Measurements from ENCODE around the gene DUSP3. TPM values are rescaled to one million over a fixed set of nuclear protein-coding genes. Genes with fewer than 3 reads are reported as not detected.

Gene DUSP3
- polyA plus RNA-seq, 1 experiment: 27.9 TPM

DNA sequence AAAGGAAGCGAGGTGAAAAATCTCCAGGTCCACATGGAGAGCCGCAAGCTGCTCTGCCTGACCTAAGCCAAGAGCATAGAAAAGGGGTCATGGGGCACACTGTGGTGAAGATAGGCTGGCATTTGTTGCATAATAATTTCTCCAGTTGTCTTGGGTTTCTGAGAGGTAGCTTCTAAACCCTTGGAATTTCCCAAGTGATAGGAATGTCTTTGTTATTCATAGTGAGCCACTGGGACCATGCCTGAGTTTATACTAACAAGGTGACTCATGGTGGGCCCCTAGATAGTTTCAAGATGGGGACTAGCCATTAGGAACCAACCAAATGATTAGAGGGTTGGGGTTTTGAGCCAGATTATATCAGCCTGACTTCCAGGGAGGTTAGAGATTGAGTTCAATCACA is 45.8 kb downstream of the DUSP3 start:
- CTCF ChIA-PET: interaction anchor here (0.6 to 1.0 kb wide), 3 partner anchors 23 to 46 kb away, joined by 3 to 4 read pairs (median 4); partner anchors contain the start of gene DUSP3
- Histone ChIP-seq H3K4me3 (ENCODE audit: low read depth, low read length) (no peak overlapping the region), H3K27me3 (ENCODE audit: control insufficient read depth, insufficient read depth, low read length) (no peaks in the 10 kb centered on the region), H3K36me3 (ENCODE audit: control insufficient read depth, insufficient read depth, low read length) (no peaks in the 10 kb centered on the region)
- POLR2A ChIA-PET: no interaction called here
- TF ChIP-seq, protein P1, sequence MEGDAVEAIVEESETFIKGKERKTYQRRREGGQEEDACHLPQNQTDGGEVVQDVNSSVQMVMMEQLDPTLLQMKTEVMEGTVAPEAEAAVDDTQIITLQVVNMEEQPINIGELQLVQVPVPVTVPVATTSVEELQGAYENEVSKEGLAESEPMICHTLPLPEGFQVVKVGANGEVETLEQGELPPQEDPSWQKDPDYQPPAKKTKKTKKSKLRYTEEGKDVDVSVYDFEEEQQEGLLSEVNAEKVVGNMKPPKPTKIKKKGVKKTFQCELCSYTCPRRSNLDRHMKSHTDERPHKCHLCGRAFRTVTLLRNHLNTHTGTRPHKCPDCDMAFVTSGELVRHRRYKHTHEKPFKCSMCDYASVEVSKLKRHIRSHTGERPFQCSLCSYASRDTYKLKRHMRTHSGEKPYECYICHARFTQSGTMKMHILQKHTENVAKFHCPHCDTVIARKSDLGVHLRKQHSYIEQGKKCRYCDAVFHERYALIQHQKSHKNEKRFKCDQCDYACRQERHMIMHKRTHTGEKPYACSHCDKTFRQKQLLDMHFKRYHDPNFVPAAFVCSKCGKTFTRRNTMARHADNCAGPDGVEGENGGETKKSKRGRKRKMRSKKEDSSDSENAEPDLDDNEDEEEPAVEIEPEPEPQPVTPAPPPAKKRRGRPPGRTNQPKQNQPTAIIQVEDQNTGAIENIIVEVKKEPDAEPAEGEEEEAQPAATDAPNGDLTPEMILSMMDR (IDR thresholded peaks at IDR 0.05; ENCODE audit: insufficient read depth, low read depth, low read length): no peak
- DNase-seq (ENCODE audit: low read depth): no peak

DNA sequence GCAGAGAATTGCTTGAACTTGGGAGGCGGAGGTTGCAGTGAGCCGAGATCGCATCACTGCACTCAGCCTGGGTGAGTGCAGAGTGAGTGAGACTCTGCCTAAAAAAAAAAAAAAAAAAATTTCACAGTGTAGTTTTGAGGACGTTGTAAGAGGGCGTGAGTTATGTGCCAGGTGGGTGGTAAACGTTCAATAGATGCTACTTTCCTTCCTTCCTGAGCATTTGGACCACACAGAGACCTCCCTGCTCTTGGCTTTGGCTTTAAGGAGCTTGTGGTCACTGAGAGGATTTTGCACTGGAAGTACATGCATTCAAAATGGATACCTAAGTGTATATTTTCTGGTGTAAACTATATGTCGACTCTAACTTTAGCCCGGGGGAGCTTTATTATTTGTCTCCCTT is 50.7 kb downstream of the DUSP3 start:
- TF ChIP-seq, protein P1 (IDR thresholded peaks at IDR 0.05; ENCODE audit: insufficient read depth, low read depth, low read length): no peak
- no peak for DNase-seq (ENCODE audit: low read depth)
- no peaks in the 10 kb centered on the region for H3K36me3 ChIP-seq (ENCODE audit: control insufficient read depth, insufficient read depth, low read length)
- CTCF ChIA-PET: interaction anchor here (1.5 kb wide), 1 partner anchor 33 kb away, joined by 3 read pairs; no protein-coding TSS in a partner anchor
- no peaks in the 10 kb centered on the region for H3K27me3 ChIP-seq (ENCODE audit: control insufficient read depth, insufficient read depth, low read length)
- H3K4me3 ChIP-seq (ENCODE audit: low read depth, low read length): no peak overlapping the region
- POLR2A ChIA-PET: no interaction called here

DNA sequence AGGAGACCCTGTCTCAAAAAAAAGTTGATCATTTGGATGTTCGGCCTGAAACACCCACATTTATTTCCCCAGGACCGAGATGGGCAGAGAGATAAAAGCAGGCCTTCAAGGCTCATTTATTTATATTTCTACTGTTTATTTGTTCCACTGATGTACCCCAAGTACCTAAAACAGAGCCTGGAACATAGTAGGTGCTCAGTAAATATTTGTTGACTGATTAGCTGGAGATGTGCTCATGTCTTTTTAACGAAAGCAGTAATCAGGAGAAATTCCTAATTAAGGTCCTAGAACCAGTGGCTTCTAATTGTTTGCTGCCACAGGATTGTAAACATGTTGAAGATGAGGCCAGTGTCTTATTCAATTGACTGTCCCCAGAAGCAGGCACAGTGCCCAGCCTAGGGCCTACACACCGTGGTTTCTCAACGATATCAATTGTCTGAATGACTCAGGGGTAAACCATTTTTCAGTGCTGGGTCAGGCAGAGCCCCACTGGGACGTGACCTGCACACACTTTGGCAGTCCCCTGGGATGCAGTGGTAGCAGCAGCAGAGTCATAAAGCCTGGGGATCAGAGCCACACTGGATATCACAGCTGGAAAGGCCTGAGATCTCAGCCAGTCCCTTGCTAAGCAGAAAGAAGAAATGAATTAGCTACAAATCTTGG is 54.9 kb downstream of the DUSP3 start:
- ChIA-PET CTCF (interaction anchor here (1.1 to 2.7 kb wide), 3 partner anchors 10 to 124 kb away, joined by 3 to 13 read pairs (median 4); partner anchors contain the start of gene CD300LG), POLR2A (no interaction called here)
- DNase-seq (ENCODE audit: low read depth): no peak
- TF ChIP-seq, protein P1 (IDR thresholded peaks at IDR 0.05; ENCODE audit: insufficient read depth, low read depth, low read length): no peak
- Histone ChIP-seq H3K27me3 (ENCODE audit: control insufficient read depth, insufficient read depth, low read length) (no peaks in the 10 kb centered on the region), H3K36me3 (ENCODE audit: control insufficient read depth, insufficient read depth, low read length) (no peaks in the 10 kb centered on the region), H3K4me3 (ENCODE audit: low read depth, low read length) (no peak overlapping the region)

DNA sequence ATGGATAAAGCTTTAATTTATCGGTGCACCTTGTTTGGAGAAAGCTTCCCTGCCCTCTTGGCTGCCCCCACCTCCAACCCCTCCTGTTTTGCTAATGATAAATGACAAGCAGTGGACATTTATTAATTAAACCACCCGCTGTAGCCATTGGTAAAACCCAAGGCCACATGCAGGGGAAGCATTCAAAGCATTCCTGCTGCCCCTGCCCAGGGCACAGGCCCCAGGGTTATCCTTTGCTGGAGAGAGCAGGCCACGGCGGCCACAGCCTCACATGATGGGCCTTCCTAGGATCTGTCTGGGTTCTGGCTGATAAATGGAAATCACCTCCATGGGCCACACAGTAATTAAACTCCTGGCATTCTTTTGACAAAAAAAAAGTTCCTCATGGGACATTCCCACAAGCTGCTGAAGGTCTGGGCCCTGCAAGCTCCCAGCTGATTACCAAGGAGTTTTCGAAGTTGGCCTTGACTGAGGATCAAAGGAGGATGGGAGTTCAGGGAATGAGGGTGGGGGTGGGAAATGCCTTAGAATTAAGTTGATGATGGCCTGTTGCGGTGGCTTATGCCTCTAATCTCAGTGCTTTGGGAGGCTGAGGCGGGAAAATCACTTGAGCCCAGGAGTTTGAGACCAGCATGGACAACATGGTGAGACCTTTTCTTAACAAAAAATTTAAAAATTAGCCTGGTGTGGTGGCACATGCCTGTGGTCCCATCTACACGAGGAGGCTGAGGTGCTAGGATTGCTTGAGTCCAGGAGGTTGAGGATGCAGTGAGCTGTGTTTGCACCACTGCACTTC is 55.7 kb downstream of the DUSP3 start:
- TF ChIP-seq, protein P1 (IDR thresholded peaks at IDR 0.05; ENCODE audit: insufficient read depth, low read depth, low read length): no peak
- ChIA-PET POLR2A (no interaction called here), CTCF (interaction anchor here (1.1 to 2.7 kb wide), 3 partner anchors 11 to 124 kb away, joined by 3 to 13 read pairs (median 4); partner anchors contain the start of gene CD300LG)
- Histone ChIP-seq H3K27me3 (ENCODE audit: control insufficient read depth, insufficient read depth, low read length) (no peaks in the 10 kb centered on the region), H3K36me3 (ENCODE audit: control insufficient read depth, insufficient read depth, low read length) (no peaks in the 10 kb centered on the region), H3K4me3 (ENCODE audit: low read depth, low read length) (no peak overlapping the region)
- DNase-seq (ENCODE audit: low read depth): no peak

DNA sequence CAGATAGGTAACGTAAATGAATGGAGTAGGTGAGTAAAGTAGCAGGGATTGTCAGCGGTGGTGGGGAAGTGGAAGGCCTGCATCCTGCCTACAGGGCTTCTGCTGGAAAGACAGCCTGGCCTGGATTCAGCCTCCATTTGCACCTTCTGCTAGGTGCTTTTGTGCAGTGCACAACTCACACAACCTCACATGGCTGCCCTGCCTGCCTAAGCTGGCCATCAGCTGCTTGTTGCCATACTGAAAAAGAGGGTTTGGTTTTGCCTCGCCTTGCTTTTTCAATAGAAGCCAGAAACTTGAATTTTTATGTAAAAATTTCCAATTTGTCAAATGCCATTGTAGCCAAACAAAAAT is 56.5 kb downstream of the DUSP3 start:
- CTCF ChIA-PET: interaction anchor here (1.5 to 2.7 kb wide), 2 partner anchors 28 to 38 kb away, joined by 7 to 13 read pairs; no protein-coding TSS in a partner anchor
- no peak for DNase-seq (ENCODE audit: low read depth)
- Histone ChIP-seq H3K27me3 (ENCODE audit: control insufficient read depth, insufficient read depth, low read length) (no peaks in the 10 kb centered on the region), H3K36me3 (ENCODE audit: control insufficient read depth, insufficient read depth, low read length) (no peaks in the 10 kb centered on the region), H3K4me3 (ENCODE audit: low read depth, low read length) (no peak overlapping the region)
- POLR2A ChIA-PET: no interaction called here
- TF ChIP-seq, protein P1 (IDR thresholded peaks at IDR 0.05; ENCODE audit: insufficient read depth, low read depth, low read length): no peak

Measured in BJ (cell line).